ENCODE data around the gene PCGF3. TPM values are rescaled to one million over a fixed set of nuclear protein-coding genes. Genes with fewer than 3 reads are reported as not detected.
A peak's percentile ranks its signal among the peaks of the same experiment; 100 is the strongest.

PCGF3 gene
- polyA plus RNA-seq, 1 experiment: 37.2 TPM

GRCh38 chr4:708631-708933, 3.0 kb downstream of the PCGF3 start:
- POLR2A ChIA-PET: no interaction called here
- no peaks in the 10 kb centered on the region for H3K27me3 ChIP-seq (ENCODE audit: control insufficient read depth, insufficient read depth, low read length)
- H3K27ac ChIP-seq (ENCODE audit: low read depth, low read length): no peak overlapping the region
- peak overlapping the region; percentile 15 for H3K4me3 ChIP-seq (ENCODE audit: low read depth, low read length)
- no peak for DNase-seq (ENCODE audit: low read depth, low spot score)
- no peaks in the 10 kb centered on the region; the same call in 1 of the 2 replicates for H3K9me3 ChIP-seq (ENCODE audit: control insufficient read depth, insufficient read depth, low read length)
- CTCF ChIA-PET: no interaction called here
- TF ChIP-seq, protein P1, sequence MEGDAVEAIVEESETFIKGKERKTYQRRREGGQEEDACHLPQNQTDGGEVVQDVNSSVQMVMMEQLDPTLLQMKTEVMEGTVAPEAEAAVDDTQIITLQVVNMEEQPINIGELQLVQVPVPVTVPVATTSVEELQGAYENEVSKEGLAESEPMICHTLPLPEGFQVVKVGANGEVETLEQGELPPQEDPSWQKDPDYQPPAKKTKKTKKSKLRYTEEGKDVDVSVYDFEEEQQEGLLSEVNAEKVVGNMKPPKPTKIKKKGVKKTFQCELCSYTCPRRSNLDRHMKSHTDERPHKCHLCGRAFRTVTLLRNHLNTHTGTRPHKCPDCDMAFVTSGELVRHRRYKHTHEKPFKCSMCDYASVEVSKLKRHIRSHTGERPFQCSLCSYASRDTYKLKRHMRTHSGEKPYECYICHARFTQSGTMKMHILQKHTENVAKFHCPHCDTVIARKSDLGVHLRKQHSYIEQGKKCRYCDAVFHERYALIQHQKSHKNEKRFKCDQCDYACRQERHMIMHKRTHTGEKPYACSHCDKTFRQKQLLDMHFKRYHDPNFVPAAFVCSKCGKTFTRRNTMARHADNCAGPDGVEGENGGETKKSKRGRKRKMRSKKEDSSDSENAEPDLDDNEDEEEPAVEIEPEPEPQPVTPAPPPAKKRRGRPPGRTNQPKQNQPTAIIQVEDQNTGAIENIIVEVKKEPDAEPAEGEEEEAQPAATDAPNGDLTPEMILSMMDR (IDR thresholded peaks at IDR 0.05; ENCODE audit: low read depth, low read length): no peak

DNA sequence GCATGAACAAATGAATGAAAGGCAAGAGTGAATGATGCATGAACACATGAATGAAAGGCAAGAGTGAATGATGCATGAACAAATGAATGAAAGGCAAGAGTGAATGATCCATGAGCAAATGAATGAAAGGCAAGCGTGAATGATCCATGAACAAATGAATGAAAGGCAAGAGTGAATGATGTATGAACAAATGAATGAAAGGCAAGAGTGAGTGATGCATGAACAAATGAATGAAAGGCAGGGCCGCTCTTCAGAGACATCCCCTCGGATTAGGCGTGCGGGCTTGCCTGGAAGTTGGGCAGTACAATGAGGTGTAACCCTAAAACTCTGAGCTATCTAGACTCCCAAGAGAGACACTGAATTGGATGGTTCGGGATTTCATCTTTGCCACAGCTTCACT, 3.7 kb downstream of the PCGF3 start:
- POLR2A ChIA-PET: no interaction called here
- TF ChIP-seq, protein P1 (IDR thresholded peaks at IDR 0.05; ENCODE audit: low read depth, low read length): no peak
- Histone ChIP-seq H3K27ac (ENCODE audit: low read depth, low read length) (no peak overlapping the region), H3K9me3 (ENCODE audit: control insufficient read depth, insufficient read depth, low read length) (peaks cover 4% of the 10 kb centered on the region; the same call in 1 of the 2 replicates), H3K27me3 (ENCODE audit: control insufficient read depth, insufficient read depth, low read length) (no peaks in the 10 kb centered on the region), H3K4me3 (ENCODE audit: low read depth, low read length) (no peak overlapping the region)
- DNase-seq (ENCODE audit: low read depth, low spot score): no peak
- CTCF ChIA-PET: no interaction called here

GRCh38 chr4:710116-710515, 4.5 kb downstream of the PCGF3 start:
- ChIA-PET CTCF (no interaction called here), POLR2A (no interaction called here)
- Histone ChIP-seq H3K9me3 (ENCODE audit: control insufficient read depth, insufficient read depth, low read length) (peaks cover 7% of the 10 kb centered on the region; the same call in 1 of the 2 replicates), H3K27me3 (ENCODE audit: control insufficient read depth, insufficient read depth, low read length) (no peaks in the 10 kb centered on the region), H3K27ac (ENCODE audit: low read depth, low read length) (no peak overlapping the region), H3K4me3 (ENCODE audit: low read depth, low read length) (no peak overlapping the region)
- DNase-seq (ENCODE audit: low read depth, low spot score): no peak
- TF ChIP-seq, protein P1 (IDR thresholded peaks at IDR 0.05; ENCODE audit: low read depth, low read length): no peak

GRCh38 chr4:710916-711315, 5.3 kb downstream of the PCGF3 start:
- no peaks in the 10 kb centered on the region for H3K27me3 ChIP-seq (ENCODE audit: control insufficient read depth, insufficient read depth, low read length)
- H3K4me3 ChIP-seq (ENCODE audit: low read depth, low read length): no peak overlapping the region
- H3K27ac ChIP-seq (ENCODE audit: low read depth, low read length): no peak overlapping the region
- POLR2A ChIA-PET: no interaction called here
- CTCF ChIA-PET: no interaction called here
- DNase-seq (ENCODE audit: low read depth, low spot score): no peak
- TF ChIP-seq, protein P1 (IDR thresholded peaks at IDR 0.05; ENCODE audit: low read depth, low read length): no peak
- H3K9me3 ChIP-seq (ENCODE audit: control insufficient read depth, insufficient read depth, low read length): peaks cover 7% of the 10 kb centered on the region; the same call in 1 of the 2 replicates

- TF ChIP-seq, protein P1 (IDR thresholded peaks at IDR 0.05; ENCODE audit: low read depth, low read length): no peak
- Histone ChIP-seq H3K4me3 (ENCODE audit: low read depth, low read length) (no peak overlapping the region), H3K9me3 (ENCODE audit: control insufficient read depth, insufficient read depth, low read length) (peaks cover 7% of the 10 kb centered on the region; the same call in 1 of the 2 replicates), H3K27me3 (ENCODE audit: control insufficient read depth, insufficient read depth, low read length) (no peaks in the 10 kb centered on the region), H3K27ac (ENCODE audit: low read depth, low read length) (no peak overlapping the region)
- POLR2A ChIA-PET: no interaction called here
- no peak for DNase-seq (ENCODE audit: low read depth, low spot score)
- CTCF ChIA-PET: no interaction called here
Measured at GRCh38 chr4:712093-712492, 6.5 kb downstream of the PCGF3 start.

Measured in AG04450 (cell line).